ENCODE results near the gene SLC1A7.

SLC1A7 gene

DNA sequence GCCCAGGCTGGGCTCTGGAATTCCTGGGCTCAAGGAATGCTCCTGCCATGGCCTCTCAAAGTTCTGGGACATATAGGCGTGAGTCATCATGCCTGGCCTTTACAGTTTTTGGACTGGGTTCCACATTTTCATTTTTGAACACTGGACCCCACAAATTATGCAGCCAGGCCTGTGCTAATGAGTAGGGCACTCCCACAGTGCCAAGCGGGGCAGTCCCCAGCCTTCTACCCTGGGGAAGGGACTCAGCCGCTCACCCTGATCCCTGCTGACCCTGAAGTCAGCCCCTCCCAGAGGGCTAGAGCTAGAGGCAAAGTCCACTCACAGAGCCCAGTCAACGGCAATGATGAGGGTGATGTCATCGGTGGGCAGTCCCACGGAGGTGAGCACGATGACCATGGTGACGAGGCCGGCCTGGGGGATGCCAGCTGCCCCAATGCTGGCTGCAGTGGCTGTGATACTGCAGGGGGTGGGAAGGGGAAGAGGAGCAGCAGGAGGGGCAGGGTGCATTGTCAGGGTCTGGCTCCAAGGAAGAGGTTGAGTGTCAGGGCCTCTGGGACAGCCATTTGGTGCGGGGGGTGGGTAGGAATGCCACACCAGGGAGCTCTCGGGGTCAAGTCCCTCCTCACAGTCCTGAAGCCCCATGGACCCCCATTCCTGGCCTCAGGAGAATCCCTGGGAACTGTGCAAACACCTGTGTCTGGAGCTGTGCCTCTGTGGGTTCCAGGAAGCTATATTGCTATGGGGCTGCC lies 52.8 kb downstream of the SLC1A7 start:
- DNase-seq, result no peak

DNA sequence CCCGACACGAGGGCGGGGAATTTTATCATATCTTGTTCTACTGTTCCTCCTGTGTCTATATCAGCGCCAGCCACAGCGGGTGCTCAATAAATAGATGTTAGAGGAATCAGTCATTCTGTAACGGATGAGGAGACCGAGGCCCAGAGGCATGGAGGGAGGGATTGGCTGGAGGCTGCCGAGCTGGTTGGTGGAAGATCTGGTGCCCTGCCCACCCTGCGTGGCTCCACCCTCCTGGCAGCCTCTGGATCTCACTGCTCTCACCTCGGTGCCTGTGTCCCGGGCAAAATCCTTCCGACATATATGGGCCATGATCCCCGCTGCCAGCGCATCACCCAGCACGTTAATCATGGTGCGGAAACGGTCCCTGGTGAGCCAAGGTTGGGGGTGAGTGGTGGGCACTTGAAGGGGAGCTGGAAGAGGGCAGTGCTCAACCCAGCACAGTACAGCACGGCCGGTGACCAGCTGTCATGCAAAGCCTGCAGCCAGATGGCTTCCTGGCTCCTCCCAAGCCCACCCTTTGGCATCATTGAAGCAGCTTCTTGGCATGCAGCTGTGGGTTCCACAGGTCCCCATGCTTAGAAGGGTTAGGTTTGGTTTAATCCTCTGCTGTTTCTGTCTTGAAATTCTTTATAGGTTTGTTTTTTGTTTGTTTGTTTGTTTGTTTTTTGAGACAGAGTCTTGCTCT lies 53.7 kb downstream of the SLC1A7 start:
- no peak for DNase-seq

DNA sequence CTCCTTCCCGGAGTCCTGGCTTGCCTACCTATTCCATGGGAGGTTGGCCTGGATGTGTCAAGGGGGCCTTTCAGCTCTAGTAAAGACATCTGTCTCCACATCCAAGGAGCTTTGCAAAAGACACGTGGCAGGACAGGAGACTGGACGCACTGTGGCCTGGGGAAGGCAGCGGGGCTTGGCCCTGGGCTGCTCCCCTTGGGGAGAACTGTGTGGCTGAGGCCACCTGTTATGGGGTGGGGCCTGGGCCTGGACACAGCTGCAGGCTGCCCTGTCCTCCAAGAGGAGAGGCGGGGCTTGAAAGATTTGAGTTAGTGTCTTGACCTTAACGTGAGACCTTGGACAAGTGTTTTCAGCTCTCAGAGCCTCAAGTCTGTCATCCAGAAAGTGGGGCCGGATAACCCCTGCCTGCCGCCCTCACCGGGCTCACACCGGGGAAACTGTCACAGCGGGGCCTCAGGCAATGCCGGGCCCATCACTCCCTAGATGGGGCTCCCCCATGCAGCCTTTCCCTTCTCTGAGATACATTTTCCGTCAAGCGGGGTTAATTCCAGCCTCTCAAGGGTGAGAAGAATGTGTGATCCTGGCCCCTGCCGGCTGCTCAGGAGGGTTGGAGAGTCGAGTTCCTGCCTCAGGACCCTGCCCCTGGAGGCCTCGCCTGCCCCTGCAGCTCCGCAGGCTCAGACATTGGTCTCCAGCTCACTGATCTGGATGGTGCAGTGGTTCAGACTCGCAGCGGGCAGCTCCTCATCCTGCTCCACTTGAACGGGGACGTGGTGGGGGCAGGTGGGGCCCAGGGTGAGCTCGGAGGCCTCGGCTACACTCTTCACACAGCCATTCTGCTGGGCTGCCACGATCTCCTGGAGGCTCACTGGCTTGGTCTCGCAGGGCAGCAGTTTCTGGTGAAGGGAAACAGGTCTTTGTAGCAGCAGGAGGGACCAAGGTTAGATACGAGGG lies 54.8 kb downstream of the SLC1A7 start:
- DNase-seq, result no peak

DNA sequence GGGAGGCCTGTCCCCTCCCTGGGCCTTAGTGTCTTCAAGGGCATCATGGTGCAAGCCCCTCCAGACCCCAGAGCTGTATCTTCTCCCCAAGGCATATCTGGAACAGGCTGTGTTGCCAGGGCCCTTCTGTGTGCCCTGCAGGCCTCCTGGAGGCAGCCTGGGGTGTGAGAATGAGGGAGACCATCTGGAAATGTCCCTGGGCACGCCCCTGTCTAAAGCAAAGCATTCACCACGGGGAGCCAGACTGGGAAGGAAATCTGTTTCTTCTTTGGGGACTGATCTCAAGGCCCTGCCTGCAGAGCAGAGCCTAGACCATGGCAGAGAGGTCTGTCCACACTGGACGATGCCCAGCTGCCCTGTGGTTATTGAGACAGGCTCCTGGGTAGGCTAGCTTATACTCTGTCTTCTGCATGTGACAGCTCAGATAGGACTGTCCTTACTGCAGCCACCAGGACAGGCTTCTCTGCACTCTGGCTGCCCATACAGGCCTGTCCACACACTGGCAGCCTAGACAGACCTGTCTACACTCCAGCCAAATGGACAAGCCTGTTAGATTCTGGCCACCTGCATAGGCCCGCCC lies 55.9 kb downstream of the SLC1A7 start:
- DNase-seq, result no peak

DNA sequence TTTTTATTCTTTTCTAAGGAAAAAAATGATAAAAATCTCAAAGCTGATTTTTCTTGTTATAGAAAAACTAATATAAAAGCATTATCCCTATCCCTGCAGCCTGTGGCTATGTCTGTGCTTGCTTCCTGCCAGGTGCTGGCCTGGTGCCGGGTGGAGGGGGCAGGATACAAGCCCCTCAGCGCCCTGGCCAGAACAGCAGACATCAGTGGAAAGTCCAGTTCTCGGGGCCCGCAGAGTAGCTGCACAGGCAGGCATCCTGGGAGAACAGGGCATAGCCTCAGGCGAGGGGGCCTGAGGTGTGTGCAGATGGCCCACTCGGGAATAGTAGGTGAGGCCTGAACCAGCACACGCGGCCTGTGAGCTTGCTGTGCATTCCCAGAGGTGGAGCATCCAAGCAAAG lies 57.0 kb downstream of the SLC1A7 start:
- DNase-seq, result no peak

DNA sequence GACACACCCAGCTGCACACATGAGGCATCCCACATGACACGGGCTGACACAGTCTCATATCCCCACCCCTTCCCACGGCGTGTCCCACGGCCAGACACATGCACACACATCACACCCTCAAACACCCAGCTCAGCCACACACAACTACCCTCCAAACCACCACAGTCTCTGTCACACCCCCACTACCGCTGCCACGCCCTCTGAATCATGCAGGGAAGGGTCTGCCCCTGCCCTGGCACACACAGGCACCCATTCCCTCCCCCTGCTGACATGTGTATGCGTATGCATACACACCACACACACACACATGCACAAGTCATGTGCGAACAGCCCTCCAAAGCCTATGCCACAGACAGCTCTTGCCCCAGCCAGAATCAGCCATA lies 57.9 kb downstream of the SLC1A7 start:
- no peak for DNase-seq

DNA sequence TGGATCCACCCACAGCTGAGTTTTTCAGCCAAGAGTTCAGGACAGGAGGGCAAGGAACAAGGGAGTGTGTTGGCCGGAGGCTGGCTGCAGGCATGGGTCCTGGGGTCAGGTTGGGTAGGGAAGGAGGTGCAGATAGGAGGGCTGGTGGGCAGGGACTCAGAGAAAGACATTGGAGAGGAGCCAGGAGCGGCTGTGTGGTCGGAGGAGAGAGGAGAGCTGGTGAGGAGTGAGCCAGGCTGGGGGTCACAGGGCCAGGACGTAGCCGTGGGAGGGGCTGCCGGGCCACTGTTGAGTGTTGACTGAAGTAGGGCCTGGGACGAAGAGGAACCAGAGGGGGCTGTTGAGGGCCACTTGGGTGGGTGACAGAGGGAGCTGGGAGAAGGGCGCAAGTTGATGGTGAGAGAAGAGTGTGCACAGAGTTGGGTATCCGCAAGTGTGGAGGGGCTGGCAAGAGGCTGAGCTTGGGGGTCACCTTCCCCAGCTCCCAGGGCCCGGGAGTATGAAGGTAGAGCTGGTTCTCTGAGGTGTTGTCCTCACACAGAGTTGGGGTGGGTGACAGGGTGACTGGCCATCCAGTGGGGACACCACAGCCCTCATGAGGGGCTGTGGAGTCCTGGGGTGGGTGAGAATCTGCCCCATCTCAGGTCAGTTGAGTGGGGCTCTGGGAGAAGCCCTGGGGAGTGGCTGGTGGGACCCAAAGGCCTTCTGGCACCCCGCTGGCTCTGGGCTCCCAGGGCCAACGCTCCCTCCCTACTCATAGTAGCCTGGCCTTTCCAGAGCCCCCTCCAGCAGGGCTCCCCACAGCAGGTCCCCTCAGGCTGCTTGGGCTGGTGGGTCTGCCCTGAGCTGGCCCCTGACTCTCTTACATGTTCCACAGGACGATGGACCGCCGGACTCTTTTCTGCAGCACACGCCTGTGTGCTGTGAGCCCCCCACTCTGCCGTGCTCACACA lies 58.5 kb downstream of the SLC1A7 start:
- no peak for DNase-seq

DNA sequence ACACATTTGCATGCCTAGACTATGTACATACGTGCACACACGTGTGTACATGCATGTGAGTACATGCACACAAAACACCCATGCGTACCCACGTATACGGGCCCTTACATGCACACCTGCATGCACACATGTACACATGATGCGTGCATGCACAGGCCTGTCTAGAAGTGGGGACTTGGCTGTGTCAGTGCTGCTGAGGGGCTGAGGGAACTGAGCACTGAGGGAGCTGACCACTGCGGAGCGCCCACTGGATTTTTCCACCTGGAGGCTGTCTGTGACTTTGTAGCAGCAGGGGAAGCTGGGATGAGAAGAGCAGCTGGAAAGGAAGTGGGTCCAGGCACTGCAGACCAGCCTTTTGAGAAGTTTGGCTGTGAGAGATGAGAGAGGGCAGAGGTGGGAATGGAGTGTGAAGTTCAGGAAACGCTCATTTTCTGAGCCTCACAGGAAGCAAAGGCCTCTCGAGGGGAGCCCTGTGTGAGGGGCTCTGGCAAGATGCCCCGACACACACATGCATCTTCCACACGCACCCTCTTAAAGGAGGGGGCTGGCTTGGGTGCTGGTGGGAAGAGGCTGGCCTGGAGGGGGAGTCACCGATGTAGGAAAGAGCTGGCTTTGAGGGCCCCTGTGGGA lies 59.5 kb downstream of the SLC1A7 start:
- no peak for DNase-seq

DNA sequence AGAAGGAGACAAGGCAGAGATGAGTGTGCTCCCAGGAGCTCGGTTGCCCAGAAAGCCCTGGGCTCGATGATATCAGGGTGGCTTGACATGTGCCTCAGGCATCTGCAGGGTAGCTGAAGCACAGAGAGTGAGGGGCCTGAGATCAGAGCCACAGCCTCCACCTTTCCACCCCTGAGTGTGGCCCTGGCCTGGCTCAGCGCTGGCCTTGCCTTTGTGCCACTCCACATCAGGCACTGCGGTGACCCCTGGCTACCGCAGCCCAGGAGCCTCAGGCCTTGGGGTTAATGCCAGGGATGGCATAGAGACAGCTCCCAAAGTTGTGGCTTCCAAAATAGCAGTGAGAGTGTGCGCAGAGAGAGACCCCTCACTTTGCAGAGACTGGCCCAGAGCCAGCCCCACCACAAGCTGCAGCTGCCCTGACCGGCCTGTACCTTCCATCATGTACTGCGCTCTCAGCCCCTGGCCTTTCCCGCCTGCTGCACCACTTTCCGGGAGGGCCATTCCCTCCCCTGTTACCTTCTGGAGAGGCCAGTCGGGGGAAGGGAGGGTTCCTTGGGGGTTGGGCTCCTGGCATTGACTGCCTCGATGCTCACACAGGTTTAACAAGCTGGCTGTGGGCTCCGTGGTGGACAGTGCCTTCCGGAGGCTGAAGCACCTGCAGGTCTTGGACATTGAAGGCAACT lies 60.9 kb downstream of the SLC1A7 start:
- DNase-seq, result no peak

DNA sequence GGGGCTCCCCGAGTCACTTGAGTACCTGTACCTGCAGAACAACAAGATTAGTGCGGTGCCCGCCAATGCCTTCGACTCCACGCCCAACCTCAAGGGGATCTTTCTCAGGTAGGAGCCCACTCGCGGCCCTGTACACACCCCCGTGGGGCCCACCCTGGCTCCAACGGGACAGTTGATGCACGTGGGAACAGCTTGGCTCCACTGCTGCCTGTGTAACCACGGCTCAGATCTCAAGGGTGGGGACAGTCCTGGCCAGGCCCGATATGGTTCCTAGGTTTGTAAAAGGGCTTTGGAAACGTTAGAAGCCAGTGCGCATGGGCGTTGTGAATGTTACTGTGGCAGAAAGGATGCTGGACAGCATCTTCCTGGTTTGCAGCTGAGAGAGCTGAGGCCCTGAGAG lies 61.7 kb downstream of the SLC1A7 start:
- DNase-seq, result no peak

DNA sequence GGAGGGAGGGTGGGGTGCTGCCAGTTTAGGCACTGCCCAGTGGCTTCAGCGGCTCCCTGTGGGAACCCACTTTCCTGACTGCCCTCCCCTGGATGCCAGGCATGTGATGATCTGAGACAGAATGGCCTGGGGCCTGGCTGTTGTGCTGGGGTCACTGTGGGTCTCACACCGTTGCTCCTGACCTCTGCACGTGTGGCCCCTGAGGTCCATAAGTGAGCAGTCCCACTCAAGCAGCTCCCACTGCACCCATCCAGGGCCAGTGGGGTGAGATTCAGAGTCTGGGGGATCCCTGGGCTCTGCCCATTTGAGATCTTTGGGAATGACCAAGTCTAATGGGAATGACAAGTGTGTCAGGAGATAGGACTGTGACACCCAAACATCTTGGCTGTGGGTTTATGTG lies 62.4 kb downstream of the SLC1A7 start:
- DNase-seq, result no peak

DNA sequence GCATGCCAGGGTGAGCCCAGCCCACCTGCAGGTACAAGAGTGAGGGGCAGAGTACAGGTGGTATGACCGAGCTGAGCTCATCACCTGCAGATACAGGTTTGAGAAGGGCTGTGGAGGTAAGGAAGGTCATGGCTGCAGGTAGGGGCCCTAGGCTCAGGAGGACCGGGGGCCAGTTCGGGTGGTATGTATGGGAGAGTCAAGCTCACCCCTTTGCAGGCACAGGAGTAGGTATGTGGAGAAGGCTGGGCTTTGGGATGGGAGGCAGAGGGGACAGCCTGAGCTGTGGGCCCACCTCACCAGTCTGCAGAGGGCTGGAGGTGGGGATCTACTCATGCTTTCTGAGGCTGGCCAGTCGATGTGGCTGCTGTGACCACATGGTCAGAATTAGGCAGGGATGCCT lies 63.2 kb downstream of the SLC1A7 start:
- no peak for DNase-seq

DNA sequence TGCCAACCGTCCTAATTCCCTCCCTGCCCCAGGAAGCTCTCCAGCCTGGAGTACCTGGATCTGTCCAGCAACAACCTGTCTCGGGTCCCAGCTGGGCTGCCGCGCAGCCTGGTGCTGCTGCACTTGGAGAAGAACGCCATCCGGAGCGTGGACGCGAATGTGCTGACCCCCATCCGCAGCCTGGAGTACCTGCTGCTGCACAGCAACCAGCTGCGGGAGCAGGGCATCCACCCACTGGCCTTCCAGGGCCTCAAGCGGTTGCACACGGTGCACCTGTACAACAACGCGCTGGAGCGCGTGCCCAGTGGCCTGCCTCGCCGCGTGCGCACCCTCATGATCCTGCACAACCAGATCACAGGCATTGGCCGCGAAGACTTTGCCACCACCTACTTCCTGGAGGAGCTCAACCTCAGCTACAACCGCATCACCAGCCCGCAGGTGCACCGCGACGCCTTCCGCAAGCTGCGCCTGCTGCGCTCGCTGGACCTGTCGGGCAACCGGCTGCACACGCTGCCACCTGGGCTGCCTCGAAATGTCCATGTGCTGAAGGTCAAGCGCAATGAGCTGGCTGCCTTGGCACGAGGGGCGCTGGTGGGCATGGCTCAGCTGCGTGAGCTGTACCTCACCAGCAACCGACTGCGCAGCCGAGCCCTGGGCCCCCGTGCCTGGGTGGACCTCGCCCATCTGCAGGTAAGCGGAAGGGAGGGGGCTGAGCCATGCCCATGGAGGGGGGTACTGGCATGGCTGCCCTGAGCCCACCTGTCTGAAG lies 63.9 kb downstream of the SLC1A7 start:
- DNase-seq, result no peak

DNA sequence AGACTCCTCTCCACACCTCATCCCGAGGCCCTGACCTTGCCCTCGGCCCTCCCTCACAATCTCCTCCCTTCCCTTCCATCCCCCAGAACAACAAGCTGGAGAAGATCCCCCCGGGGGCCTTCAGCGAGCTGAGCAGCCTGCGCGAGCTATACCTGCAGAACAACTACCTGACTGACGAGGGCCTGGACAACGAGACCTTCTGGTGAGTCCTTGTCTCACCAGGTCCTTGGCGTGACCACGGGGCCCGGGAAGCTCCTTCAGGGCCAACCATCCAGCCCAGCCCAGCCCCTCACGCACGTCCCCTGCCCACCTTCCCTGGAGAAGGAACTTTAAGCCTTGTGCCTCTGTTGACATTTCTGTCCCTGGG lies 64.9 kb downstream of the SLC1A7 start:
- DNase-seq, result no peak

DNA sequence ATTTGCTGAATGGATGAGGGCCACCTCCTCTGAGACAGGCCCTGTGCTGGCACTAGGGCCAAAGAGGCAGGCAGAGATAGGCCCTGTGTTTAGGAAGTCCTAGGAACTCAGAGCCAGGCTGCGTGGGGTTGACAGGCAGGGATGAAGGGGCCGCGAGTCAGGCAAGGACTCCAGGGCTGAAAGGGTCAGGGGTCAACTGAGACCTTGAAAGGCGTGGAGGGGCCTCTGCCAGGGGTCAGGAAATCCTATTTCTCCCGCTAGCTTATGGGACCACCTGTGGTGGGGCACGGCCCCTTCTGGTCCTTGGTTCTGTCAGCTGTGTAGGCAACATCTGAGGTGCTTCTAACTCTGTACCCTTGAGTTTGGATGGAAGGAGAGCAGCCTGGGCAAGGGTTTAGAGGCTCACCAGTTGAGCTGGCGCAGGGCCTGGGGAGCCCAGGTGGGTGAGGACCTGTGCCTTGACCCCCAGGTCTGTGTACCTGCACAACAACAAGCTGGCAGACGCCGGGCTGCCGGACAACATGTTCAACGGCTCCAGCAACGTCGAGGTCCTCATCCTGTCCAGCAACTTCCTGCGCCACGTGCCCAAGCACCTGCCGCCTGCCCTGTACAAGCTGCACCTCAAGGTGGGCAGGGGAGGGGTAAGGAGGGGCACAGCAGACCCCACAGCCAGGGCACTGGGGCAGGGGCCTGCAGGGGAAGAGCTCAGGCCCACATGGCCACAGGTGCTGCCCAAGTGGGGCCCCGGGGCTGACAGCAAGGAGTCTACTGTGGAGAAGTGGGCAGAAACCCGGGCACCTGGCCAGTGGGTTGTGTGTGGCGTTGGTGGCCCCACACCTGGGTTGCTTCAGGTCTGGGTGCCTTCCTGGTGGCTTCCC lies 65.5 kb downstream of the SLC1A7 start:
- DNase-seq, result no peak

DNA sequence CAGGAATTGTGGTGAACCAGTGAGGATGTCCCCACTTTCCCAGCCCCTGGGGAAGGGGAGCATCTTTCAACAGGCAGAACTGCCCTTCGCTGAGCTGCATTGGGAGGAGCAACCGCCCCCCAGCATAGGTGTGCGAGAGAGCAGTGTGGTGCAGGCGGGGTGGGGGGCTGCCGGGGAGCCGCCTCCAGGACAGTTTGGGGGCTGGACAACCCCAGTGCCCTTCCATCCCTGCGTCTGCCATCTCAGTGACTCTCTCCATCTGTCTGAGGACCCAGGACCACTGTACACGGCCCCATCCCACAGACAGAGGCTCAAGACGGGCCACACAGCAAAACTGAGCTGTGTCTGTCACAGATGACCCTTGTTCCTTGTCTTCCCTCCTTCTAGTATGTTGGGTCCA lies 66.3 kb downstream of the SLC1A7 start:
- no peak for DNase-seq

DNA sequence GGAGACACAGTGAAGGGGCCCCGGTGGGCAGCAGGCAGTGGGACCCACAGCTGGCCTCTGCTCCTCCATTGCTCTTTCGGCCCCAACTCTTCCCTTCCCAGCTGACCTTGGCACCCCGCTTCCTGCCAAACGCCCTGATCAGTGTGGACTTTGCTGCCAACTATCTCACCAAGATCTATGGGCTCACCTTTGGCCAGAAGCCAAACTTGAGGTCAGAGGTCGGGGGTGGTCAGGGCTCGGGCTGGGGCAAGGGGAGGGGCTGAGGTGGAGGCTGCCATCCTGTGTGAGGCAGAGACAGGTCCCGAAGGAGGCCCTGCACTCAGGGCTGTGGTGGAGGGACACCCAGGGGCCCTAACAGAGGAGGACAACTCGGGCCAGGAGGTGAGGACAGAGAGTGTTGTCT lies 66.7 kb downstream of the SLC1A7 start:
- no peak for DNase-seq

DNA sequence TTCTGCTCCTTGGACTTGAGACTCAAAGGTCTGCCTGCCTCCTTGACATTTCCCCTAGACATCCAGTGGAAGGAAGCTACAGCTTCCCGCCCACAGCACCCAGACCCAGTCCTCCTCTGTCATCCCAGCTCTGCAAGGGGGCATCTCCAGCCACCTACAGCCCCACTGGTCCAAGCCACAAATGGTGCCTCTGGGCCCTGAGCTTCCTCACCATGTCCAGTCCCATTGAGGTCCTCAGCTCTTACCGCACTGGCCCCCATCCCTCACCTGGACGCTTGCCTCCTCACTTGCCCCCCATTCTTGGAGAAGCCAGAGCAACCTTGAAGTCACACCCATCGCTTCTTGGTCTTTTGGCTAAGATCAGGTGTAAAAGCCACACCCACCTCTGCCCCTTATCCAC lies 67.2 kb downstream of the SLC1A7 start:
- DNase-seq, result no peak
